Neural cell (in vitro differentiated cells): Measurements from ENCODE around the gene CACNA1C. TPM values are rescaled to one million over a fixed set of nuclear protein-coding genes. Genes with fewer than 3 reads are reported as not detected.

Experiments
- H2AFZ ChIP-seq: fragments of 200-600, 300-800 bp; sonication (generic), shearing (Covaris generic); 2 replicates; pipeline ENCODE4 v1.6.0; 2014; ENCODE audit warnings: low read depth, mild to moderate bottlenecking, antibody characterized with exemption, low read length, moderate library complexity
- H3F3A ChIP-seq: fragments of 200-600 bp; shearing (Covaris generic); 2 replicates; pipeline ENCODE4 v1.6.1; 2016; ENCODE audit warnings: mild to moderate bottlenecking, moderate library complexity, mixed read lengths, antibody characterized with exemption, low read length; ENCODE audit not compliant: insufficient read depth, poor library complexity, severe bottlenecking
- H3K27ac ChIP-seq: fragments of 200-600, 300-800 bp; sonication (generic), shearing (Covaris generic); 2 replicates; pipeline ENCODE4 v1.5.1; 2014; ENCODE audit warnings: mild to moderate bottlenecking, low read length, moderate library complexity
- H3K27me3 ChIP-seq: fragments of 300-800, 200-600 bp; sonication (generic), shearing (Covaris generic); 2 replicates; pipeline ENCODE4 v1.6.0; 2014; ENCODE audit warnings: mild to moderate bottlenecking, low read depth, low read length, moderate library complexity; ENCODE audit not compliant: insufficient read depth
- H3K36me3 ChIP-seq: fragments of 300-800, 200-600 bp; sonication (generic), shearing (Covaris generic); 2 replicates; pipeline ENCODE4 v1.5.1; 2014; ENCODE audit warnings: mild to moderate bottlenecking, antibody characterized with exemption, low read length, moderate library complexity; ENCODE audit not compliant: insufficient read depth
- H3K4me2 ChIP-seq: fragments of 300-800, 200-600 bp; sonication (generic), shearing (Covaris generic); 2 replicates; pipeline ENCODE4 v1.6.0; 2014; ENCODE audit warnings: mild to moderate bottlenecking, low read length
- H3K4me3 ChIP-seq: fragments of 300-800, 200-600 bp; sonication (generic), shearing (Covaris generic); 2 replicates; pipeline ENCODE4 v1.5.1; 2014; ENCODE audit warnings: mild to moderate bottlenecking, low read length, moderate library complexity
- H3K79me2 ChIP-seq: fragments of 200-600 bp; shearing (Covaris generic); replicated peaks from 2 replicates; pipeline ENCODE4 v1.6.0; 2014; ENCODE audit warnings: mild to moderate bottlenecking, low read length, moderate library complexity; ENCODE audit not compliant: insufficient read depth
- H3K9ac ChIP-seq: fragments of 300-800, 200-600 bp; sonication (generic), shearing (Covaris generic); 2 replicates; pipeline ENCODE4 v1.6.1; 2016; ENCODE audit warnings: mild to moderate bottlenecking, low read length, mixed read lengths
- H3K9me2 ChIP-seq: fragments of 200-600 bp; shearing (Covaris generic); 2 replicates; pipeline ENCODE4 v1.6.1; 2016; ENCODE audit warnings: mild to moderate bottlenecking, low read length, mixed read lengths; ENCODE audit not compliant: insufficient read depth
- H3K9me3 ChIP-seq: fragments of 200-600, 300-800 bp; sonication (generic), shearing (Covaris generic); 2 replicates; pipeline ENCODE4 v1.6.1; 2016; ENCODE audit warnings: mild to moderate bottlenecking, mixed run types, low read length, moderate library complexity, mixed read lengths
- H4K20me1 ChIP-seq: fragments of 200-600 bp; shearing (Covaris generic); 2 replicates; pipeline ENCODE4 v1.6.1; 2016; ENCODE audit warnings: mild to moderate bottlenecking, mixed run types; ENCODE audit not compliant: insufficient read depth
- EP300 ChIP-seq: fragments of 450-650 bp; conservative IDR thresholded peaks from 2 replicates; pipeline ENCODE4 v1.6.1; 2014; ENCODE audit warnings: antibody characterized with exemption, mild to moderate bottlenecking, moderate library complexity; ENCODE audit not compliant: poor library complexity, severe bottlenecking
- EZH2 ChIP-seq: fragments of 200-600, 300-800 bp; shearing (Covaris generic), sonication (generic); IDR thresholded peaks from 2 replicates; pipeline ENCODE4 v1.6.1; 2014; ENCODE audit warnings: antibody characterized with exemption, low read length, borderline replicate concordance, mild to moderate bottlenecking; ENCODE audit not compliant: insufficient read depth, poor library complexity, severe bottlenecking
- MXI1 ChIP-seq: fragments of 450-650 bp; conservative IDR thresholded peaks from 2 replicates; pipeline ENCODE4 v1.6.1; 2014; ENCODE audit warnings: antibody characterized with exemption, mild to moderate bottlenecking; ENCODE audit not compliant: poor library complexity, severe bottlenecking
- POLR2AphosphoS5 ChIP-seq: IDR thresholded peaks from 2 replicates; pipeline ENCODE4 v1.6.1; 2012
- RAD21 ChIP-seq: fragments of 450-650 bp; conservative IDR thresholded peaks from 2 replicates; pipeline ENCODE4 v1.6.1; 2014; ENCODE audit warnings: antibody characterized with exemption, mild to moderate bottlenecking, moderate library complexity
- SMC3 ChIP-seq: fragments of 450-650 bp; conservative IDR thresholded peaks from 2 replicates; pipeline ENCODE4 v1.6.1; 2014; ENCODE audit warnings: antibody characterized with exemption, mild to moderate bottlenecking, moderate library complexity; ENCODE audit not compliant: poor library complexity
- TAF1 ChIP-seq: IDR thresholded peaks from 2 replicates; pipeline ENCODE4 v1.6.1; 2012; ENCODE audit warnings: low read depth
- polyA plus RNA-seq: library from polyadenylated mRNA; depleted of rRNA; stranded (reverse); fragments of >200 nt; gene quantifications from 2 replicates; pipeline ENCODE4 v1.2.3, GENCODE V29; 2014
- TF ChIP-seq, protein P1 (sequence below): fragments of 450-650 bp; IDR thresholded peaks from 2 replicates; pipeline ENCODE4 v1.5.1; 2014; ENCODE audit warnings: antibody characterized with exemption, mild to moderate bottlenecking, moderate library complexity; ENCODE audit not compliant: poor library complexity, severe bottlenecking
- TF ChIP-seq, protein P2 (sequence below): IDR thresholded peaks from 2 replicates; pipeline ENCODE4 v1.6.1; 2012; ENCODE audit warnings: borderline replicate concordance

The CACNA1C gene
- polyA plus RNA-seq, 1 donor from 2014 or later: 9.7 TPM

DNA sequence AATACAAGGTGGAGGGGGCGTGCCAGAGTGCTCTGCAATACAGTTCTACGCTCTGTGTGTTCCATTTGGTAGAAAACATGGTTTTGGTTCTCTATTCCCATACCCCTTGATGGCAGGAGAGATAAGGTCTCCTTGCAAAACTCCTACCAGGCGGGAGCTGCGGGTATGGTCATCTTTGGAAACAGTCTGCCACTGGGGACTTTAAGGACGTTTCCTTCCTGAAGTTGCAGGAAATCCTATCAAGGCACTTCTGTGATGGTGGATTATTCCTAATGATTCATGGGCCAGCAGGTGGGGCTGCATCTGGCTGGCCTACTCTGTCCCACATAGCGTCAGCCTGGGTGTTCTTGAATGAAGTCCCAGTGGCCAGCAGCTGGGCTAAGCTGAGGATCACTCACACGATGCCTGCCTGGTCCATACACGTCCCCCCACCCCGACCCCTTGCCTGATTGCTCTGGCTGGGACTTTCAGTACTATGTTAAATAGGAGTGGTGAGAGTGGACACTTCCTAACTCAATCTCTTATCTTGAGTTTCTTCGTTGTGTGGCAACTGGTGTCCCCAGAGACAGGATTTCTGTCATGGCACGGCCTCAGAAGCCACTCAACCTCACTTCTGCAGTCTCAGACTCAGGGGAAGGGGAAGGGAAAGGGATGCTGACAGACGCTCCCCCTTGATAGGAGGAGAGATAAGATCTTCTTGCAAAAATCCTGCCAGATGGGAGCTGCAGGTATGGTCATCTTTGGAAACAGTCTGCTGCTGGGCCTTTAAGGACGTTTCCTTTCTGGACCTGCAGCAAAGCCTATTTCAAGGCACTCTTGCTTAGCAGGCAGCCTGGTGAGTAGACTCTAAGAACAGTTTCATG, 680.9 kb downstream of the CACNA1C start:
- Histone ChIP-seq H3K36me3 (no peaks in the 10 kb centered on the region), H3K27me3 (no peaks in the 10 kb centered on the region), H4K20me1 (no peaks in the 10 kb centered on the region), H2AFZ (no peak overlapping the region), H3F3A (no peaks in the 10 kb centered on the region), H3K9me3 (no peaks in the 10 kb centered on the region), H3K79me2 (no peaks in the 10 kb centered on the region), H3K9ac (no peak overlapping the region), H3K9me2 (no peaks in the 10 kb centered on the region), H3K4me2 (no peak overlapping the region), H3K27ac (no peak overlapping the region), H3K4me3 (no peak overlapping the region)
- TF ChIP-seq, protein P1, sequence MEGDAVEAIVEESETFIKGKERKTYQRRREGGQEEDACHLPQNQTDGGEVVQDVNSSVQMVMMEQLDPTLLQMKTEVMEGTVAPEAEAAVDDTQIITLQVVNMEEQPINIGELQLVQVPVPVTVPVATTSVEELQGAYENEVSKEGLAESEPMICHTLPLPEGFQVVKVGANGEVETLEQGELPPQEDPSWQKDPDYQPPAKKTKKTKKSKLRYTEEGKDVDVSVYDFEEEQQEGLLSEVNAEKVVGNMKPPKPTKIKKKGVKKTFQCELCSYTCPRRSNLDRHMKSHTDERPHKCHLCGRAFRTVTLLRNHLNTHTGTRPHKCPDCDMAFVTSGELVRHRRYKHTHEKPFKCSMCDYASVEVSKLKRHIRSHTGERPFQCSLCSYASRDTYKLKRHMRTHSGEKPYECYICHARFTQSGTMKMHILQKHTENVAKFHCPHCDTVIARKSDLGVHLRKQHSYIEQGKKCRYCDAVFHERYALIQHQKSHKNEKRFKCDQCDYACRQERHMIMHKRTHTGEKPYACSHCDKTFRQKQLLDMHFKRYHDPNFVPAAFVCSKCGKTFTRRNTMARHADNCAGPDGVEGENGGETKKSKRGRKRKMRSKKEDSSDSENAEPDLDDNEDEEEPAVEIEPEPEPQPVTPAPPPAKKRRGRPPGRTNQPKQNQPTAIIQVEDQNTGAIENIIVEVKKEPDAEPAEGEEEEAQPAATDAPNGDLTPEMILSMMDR: no peak
- TF ChIP-seq POLR2AphosphoS5: no peak
- TF ChIP-seq, protein P2, sequence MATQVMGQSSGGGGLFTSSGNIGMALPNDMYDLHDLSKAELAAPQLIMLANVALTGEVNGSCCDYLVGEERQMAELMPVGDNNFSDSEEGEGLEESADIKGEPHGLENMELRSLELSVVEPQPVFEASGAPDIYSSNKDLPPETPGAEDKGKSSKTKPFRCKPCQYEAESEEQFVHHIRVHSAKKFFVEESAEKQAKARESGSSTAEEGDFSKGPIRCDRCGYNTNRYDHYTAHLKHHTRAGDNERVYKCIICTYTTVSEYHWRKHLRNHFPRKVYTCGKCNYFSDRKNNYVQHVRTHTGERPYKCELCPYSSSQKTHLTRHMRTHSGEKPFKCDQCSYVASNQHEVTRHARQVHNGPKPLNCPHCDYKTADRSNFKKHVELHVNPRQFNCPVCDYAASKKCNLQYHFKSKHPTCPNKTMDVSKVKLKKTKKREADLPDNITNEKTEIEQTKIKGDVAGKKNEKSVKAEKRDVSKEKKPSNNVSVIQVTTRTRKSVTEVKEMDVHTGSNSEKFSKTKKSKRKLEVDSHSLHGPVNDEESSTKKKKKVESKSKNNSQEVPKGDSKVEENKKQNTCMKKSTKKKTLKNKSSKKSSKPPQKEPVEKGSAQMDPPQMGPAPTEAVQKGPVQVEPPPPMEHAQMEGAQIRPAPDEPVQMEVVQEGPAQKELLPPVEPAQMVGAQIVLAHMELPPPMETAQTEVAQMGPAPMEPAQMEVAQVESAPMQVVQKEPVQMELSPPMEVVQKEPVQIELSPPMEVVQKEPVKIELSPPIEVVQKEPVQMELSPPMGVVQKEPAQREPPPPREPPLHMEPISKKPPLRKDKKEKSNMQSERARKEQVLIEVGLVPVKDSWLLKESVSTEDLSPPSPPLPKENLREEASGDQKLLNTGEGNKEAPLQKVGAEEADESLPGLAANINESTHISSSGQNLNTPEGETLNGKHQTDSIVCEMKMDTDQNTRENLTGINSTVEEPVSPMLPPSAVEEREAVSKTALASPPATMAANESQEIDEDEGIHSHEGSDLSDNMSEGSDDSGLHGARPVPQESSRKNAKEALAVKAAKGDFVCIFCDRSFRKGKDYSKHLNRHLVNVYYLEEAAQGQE: no peak
- TF ChIP-seq MXI1: no peak
- no peak for TF ChIP-seq TAF1
- no peak for TF ChIP-seq RAD21
- TF ChIP-seq EP300: no peak
- TF ChIP-seq EZH2: no peak
- TF ChIP-seq SMC3: no peak

DNA sequence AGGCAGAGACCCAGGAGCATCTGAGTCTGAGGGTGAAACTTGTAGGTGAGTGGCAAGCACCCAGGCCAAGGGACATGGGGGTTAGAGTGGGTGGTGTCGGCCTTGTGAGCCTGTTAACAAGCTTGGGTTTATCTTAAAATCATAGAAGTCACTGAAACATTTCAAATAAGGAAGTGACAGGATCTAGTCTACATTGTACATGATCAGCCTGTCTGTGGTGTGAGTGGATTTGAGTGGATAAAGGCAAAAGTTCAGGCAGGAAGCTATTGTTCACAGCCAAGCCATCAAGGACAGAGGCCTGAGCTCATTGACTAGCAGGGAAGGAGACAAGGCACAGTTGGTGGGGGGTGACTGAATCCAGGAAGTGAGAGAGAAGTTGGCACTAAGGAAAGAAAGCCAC, 682.6 kb downstream of the CACNA1C start:
- Histone ChIP-seq H3K9me2 (no peaks in the 10 kb centered on the region), H3K79me2 (no peaks in the 10 kb centered on the region), H3K27ac (no peak overlapping the region), H3F3A (no peaks in the 10 kb centered on the region), H4K20me1 (no peaks in the 10 kb centered on the region), H3K9ac (no peak overlapping the region), H3K4me2 (no peak overlapping the region), H3K4me3 (no peak overlapping the region), H2AFZ (no peak overlapping the region), H3K36me3 (no peaks in the 10 kb centered on the region), H3K9me3 (no peaks in the 10 kb centered on the region), H3K27me3 (no peaks in the 10 kb centered on the region)
- TF ChIP-seq RAD21 (no peak), SMC3 (no peak), EP300 (no peak), EZH2 (no peak), MXI1 (no peak), TAF1 (no peak), POLR2AphosphoS5 (no peak)
- TF ChIP-seq, protein P2: no peak
- TF ChIP-seq, protein P1: no peak
